ENCODE measurements around the gene LYRM4.

The LYRM4 gene

DNA sequence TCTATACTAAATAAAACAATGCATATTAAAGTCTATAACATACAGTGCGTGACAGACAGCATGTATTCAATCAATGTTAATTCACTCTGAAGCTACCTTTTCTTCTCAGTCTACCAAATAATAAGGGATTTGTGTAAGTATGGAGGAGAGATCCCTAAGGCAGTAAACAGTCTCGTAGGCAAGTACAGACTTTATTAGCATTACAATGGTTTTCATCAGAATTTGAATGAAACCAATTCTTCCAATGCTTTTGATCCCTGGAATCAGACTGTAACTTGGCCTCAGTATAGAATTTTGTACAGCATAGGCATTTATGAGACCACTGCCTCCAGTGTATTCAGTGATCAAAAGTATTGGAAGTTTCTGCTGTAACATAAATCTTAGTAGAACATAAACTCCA lies 19.5 kb downstream of the LYRM4 start:
- DNase-seq, result no peak

DNA sequence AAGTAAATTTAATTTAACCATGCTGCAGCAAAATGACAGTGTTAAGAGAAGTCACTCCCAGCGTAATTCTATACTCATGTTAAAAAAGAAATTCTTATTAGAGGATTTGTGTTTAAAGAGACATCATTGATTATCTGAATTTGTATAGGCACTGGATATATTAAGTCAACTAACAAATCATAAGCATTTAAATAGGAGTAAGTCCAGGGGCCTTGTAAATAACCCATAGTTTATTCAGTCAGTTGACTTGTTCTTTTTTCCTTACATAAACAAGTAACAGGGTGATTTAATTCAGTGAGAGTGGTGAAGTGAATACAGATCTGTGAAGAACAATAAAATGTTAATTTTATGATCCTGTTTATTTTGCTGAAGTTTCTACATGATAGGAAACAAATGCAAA lies 22.4 kb downstream of the LYRM4 start:
- DNase-seq, result no peak

DNA sequence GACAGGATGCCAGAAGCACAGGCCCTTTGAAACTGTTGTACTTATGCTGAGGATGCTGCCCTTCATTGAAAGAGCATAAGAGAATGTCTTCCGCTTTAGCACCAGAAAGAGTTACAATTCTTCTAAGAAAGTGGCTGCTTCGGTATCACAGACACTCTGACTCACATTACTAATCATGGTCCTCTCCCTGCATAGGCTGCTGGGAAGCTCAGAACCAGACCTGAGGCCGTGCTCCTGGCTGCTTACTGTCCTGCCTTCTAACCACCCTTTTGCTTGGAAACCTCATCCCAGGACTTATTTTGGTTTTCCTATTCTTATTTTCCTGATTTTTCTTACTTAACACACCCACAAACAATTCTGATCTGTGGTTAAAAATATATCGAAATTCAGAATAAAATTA lies 22.9 kb downstream of the LYRM4 start:
- DNase-seq, result no peak

DNA sequence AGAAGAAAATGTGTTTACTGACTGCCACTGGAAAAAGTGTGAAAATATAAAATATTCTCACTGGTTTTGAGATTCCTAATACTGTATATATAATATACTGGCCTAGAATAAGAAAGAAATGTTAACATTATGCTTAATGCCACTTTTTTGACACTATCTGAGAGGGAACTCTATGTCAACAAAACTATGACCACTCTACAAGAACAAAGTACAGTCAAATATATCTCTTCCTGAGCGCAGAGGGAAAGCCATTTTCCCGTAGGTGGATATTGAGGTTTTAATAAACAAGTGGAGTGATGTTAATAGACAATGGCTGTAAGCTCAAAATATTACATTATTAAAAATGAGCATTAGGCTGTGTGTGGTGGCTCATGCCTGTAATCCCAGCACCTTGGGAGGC lies 24.9 kb downstream of the LYRM4 start:
- DNase-seq, result no peak

DNA sequence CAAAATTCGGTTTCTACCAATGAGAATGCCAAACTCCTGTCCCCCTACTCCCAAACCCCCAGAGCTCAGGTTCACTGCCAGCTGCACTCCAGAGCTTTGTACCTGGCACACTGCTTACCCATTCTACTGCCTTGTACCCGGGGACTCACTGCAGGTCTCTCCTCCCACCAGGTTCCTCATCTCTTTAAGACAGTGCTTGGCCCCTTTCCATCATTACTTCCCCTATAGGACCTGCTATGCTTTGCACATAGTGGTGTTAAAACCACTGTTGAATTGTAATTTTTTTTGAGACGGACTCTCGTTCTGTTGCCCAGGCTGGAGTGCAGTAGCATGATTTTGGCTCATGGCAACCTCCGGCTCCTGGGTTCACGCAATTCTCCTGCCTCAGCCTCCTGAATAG lies 25.9 kb downstream of the LYRM4 start:
- DNase-seq, result no peak

DNA sequence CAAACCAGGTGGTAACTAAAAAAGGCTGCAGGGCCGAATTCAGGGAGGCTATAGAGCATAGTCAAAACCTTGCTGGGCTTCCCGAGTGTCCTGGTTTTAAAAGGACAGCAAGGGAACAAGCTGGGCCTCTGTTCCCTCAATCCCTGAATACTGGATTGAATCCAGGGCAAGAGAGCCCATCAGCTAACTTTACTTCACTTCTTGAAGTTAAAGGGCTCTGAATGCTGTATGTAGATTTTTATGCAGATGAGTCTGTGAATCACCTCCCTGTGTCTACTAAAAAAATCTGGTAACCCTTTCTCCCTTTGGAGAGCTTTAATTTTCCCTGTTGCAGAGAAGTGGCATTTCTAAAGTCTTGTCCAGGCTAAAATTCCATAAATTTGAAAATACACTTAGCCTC lies 29.5 kb downstream of the LYRM4 start:
- DNase-seq, result no peak

DNA sequence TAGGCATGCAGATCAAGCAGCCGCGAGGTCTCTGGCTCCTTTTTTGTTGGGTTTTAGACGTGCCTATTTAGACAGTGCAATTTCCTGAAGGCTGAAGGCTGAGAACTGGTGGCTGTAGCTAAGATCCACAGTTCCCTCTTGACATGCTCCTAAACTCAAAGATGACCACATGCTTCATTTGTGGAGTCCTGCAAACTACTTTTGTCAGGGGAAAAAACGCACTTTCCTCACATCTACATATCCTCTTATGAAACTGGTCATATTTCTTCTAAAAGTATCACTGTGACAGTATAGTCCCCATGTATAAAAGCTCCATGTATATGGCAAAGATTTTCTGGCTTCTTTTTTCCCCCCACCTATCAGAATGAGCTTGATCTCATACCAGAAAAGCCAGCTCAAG lies 30.7 kb downstream of the LYRM4 start:
- DNase-seq, result no peak

DNA sequence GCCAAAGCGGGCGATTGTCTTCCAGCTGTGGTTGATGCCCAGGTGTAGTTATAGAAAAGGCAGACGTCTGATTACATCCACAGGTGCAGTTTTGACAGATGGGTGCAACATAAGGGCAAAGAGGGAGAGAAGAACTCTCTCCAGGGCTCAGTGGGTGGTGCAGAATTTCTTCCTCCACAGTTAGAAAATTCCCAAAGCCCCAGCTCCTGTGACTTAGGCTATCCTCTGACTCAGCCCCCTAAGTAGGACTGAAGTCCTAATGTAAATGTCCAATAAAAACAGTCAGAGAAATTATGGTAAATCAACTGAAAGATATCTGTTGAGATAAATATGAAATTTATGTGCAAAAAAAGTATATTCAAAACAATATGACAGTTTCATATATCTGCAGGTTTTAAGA lies 31.4 kb downstream of the LYRM4 start:
- no peak for DNase-seq

DNA sequence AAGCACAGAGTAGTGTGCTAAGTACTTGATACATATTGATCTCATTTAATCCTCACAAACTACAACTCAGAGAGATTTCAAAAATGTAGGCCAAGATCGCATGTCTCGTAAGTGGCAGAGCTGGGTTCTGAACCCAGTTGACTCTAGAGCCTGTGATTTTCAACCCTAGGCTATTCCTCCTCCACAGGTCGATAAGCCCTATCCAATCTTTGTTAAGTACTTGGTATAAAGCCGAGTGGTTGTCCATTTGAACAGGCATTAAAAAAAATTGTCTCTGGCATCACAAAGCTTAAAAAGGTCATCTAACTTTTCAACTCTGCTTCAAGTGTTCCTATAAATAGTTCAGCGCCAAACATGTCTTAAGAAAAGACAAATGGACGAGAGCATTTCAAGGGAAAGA lies 37.4 kb downstream of the LYRM4 start:
- DNase-seq, result no peak

DNA sequence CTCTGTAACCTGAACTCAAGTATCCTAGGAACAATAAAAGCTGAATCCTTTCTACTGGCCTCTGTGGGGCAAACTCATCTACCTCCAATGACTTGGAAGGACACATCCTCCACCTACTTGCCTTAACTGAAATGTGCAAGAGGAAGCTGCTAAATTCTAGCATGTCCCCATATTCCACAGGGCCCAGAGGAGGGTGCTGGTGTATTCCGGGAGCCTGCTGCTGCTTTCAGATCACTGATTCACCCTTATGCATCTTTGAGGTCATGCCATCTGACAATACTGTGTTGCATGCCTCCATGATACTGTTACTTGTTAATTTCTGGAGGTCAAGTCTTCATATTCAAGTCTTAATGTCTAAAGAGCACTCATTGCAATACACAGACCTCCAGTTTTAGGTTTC lies 40.3 kb downstream of the LYRM4 start:
- no peak for DNase-seq

DNA sequence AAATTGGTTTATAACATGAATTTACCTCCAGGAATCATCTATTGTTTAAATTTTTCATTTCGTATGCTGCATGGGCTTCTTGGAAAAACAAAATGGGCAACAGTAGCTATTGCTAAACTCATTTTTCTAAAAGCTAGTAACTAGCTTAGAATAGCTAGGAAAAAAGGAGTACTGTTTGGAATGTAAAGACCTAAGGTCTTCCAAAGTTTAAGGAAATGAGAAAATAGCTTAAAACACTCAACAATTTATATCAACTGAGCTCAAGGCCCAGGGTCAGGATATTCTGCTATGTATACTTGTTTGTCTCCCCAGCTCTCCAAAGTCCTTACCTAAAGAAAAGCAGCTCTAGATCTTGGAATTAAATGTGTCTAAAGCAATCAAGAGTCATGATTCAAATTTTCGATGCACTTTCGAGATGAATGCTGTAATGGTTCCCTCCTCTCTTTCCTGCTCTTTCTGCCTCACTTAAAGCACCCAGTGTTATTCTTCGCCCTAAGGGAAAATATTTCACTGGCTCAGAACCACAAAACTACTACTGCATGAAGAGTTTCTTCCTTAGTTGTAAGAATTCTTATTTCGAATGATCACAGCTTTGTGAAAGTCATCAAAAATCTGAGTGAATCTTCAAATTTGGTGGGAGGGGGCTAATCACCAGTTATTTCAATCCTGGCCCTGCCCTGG lies 41.6 kb downstream of the LYRM4 start:
- DNase-seq, result no peak

DNA sequence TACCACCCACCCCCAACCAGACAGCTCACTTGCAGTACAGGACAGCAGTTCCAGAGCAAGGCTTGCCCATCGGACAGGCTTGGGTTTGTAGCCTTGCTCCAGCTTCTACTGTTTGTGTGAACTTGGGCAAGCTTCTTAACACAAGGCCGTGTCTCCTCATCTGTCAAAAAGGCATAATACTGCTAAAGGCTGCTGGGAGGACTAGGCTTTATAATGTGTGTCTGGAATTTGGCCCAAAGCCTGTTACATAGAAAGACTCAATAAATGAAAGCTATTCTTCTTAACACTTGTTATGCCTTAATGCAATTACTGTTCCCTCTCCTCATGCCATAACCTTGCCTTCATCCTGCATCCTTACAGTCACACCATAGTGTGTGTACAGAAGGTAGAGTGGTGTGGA lies 43.4 kb downstream of the LYRM4 start:
- no peak for DNase-seq

DNA sequence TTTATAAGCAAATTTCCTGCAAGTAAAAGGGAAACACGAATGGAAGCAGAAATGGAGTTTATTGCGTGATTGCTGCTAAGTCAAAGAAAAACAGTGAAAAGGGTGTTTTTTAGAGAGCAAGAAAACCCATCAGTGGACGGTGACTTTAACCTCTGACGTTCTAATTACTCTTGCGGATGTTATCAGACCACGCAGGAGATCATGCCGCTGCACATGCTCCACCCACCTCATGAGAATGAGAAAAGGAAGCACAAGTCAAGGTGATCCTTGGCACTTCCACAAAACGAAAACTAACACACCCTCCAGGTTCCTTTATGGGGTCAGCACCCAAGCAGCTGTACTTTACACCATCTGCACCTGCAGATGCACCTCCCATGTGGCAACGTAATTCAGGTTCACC lies 45.0 kb downstream of the LYRM4 start:
- DNase-seq, result no peak

DNA sequence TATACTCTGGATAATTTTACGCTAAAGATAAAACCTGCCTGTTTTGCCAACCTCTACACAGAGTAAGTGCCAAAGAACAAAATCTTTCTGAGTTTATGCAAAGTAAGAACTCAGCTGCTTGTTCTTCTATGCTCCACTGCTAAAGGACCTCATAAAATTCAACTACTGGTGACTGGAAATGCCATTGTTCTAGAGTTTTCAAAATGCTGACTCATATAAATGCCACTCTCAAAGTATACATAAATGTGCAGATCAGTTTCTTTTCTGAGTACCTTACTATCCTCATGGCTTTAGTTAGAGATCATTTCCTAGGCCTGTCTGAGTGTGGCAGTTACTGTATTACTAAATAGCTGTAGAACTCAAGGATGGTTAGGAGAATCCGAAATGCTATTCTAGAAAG lies 45.6 kb downstream of the LYRM4 start:
- DNase-seq, result no peak

DNA sequence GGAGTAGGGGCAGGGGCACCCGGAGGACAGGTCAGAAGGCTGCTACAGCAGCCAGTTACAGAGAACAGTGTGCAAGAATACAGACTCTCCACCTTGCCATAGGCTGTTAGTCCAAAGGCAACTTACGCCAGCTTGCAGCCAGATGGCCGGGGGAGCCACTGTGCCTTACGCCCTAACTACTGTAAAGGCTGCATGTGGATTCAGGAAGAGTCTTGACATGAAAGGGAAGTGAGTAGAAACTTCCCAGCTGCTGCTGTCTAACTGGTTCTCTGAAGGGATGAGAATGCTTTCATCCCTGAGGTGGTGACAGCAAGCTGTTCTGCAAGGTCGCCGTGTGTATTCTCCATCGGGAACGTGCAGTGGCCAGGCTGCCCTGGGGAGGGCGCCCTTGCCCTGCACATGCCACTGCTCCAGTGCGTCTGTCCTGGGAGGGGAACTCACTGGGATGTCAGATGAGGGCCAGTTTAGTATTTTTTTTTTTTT lies 46.1 kb downstream of the LYRM4 start:
- no peak for DNase-seq

DNA sequence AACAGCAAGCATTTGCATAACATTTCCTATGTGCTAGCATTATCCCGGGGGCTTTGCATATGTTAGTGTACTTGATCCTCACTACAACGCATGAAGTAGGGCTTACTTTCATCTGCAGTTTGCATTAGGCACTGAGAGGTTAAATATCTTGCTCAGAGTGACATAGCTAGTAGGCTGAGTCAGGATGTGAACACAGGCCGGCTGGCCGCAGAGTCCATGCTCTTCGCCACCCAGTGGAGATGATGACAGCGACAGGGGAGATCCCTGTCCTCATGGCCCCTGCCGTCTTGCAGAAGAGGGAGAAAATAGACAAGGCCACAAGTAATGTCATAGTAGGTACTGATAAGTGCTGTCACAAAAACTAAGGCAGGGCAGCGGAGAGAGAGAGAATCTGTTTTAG lies 46.9 kb downstream of the LYRM4 start:
- DNase-seq, result no peak

DNA sequence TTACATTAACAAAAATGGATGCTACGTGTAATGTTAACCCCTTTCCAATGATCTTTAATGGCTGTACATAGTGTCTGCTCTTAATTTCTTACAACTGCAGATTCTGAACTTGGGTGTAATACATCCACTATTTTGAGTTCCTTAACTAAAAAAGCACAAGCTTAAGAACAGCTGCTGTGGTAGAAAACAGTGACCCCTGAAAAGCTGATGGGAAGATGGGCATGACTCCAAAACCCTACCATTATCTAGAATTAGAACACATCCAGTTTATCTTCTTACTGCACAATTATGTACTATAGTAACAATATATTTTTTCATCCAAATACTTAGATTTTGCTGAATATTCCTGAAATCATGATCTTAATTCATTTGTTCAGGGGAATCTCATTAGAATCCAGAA lies 49.3 kb downstream of the LYRM4 start:
- no peak for DNase-seq

DNA sequence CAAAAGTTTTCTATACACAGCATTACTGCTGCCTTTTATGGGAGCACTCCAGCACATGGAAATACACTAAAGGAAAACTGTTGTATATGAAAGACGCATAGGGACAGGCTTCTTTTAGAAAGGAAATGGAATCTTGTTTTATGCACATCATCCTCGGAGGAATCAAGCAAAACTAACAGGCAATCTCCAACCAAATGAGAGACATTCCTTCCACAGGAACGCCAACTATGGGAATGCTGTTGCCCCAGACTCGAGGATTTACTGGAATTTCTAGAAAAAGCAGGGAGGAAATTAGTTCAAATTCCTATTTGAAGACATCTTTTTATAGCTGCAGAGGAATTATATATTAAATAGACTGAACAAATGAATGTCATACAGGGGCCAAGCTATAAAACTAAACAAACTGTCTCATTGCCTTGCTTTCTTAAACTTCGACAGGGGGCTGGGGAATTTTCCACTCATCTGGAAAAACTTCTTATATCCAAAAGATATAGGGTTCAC lies 52.2 kb downstream of the LYRM4 start:
- no peak for DNase-seq

DNA sequence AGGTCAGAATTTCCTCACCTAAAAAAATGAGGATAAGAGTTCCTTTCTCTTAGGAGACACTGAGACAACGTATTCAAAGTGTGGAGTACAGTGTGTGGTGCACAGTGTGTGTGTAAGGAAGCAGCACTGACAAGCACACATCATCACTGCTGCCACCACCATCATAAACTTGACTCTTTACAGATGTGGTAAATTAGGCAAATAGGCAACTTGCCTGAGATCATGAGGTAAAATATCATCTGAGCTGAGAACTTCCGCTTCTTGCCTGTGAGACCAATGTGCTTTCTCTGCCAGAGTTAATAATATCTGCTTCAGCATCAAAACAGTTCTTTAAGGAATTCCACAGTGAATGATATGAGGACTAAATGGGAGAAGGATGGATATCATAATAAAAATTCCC lies 52.7 kb downstream of the LYRM4 start:
- DNase-seq, result no peak

DNA sequence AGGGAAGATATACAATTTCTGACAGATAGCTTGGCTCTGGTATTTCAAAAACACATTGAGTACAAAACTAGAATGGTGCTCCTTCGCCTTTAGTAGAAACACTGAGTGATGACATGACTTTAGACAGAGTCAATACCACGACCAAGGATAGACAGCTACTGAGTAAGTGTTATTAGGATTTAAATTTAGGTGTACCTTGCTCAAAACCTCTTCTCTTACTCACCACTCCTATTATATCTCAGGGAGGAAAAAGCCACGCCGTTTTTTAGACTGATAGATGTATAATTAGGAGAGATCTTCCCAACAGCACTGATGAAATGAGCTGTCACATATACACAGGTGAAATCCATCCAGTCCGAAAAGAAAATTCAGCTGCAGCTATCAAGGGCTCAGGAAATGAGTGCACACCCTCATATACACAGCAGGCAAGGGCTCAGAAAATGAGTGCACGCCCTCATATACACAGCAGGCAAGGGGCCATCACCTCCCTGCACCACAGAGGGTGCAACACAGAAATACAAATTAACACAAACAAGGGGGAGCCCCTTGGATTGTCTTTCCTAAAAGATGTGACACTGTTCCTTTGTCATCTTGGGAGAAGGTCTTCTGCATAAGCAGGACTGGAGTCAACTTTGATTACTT lies 53.7 kb downstream of the LYRM4 start:
- DNase-seq, result no peak

DNA sequence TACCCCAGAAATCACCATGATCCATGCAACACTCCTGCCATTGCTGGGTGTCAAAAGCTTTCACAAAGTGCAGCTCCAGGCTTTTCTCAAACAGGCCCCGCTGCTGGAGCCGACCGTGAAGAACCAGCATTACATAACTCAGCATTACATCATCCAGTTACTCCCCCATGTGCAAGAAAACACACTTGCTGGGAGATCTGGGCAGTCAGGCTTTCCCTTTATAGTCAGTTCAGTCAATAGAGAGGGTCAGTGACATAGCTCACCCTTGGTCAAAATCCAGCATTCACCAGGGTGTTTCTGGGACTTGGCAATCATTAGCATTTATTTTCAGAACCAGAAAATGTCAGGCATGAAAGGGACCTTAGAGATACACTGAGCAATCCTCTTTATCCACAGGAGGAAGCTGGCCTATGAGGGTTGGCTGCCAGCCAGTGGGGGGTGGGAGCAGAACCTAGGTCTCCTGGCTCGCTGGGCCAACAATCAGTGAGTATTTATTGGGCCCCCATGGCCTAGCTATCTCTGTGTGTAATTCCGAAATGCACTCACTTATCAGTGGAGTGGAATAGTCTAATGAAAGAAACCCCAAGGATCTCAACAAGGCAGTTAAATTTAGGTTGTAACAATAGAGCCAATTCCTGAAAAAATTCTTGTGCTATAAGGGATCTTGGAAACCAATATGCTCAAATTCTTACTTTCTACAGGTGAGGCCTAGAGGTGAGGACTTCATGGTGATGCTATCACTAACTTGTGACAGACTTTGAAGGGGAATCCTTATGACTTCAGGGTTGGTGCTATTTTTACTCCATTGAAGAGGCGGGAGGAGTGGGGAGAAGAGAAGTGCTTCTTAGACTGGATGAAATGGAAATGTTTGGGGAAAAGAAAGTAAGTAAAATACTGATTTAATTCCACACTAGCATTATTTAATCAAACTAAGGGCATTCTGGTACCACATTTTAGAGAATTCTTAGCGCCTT lies 54.6 kb downstream of the LYRM4 start:
- no peak for DNase-seq

DNA sequence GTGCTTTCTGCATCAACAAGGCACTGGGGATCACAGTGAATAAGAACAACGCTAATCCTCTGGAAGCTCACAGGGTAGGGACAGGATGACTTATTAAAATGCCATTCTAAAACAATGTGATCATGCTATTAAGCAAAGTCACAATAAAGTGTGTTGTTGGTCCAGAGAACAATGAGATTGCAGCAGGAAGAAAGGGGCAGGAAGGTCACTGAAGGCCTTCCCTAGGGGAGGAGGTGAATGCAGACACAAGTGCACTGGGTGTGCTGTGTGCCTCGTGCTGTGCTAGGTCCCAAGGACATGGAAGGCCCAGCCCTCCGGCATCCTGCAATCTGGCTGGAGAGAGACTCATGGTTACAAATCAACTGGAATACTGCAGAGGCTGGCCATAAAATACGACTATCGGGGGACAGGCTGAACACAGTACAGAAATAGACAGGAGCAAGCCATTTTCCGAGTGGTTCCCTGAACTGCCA lies 55.7 kb downstream of the LYRM4 start:
- DNase-seq, result no peak

DNA sequence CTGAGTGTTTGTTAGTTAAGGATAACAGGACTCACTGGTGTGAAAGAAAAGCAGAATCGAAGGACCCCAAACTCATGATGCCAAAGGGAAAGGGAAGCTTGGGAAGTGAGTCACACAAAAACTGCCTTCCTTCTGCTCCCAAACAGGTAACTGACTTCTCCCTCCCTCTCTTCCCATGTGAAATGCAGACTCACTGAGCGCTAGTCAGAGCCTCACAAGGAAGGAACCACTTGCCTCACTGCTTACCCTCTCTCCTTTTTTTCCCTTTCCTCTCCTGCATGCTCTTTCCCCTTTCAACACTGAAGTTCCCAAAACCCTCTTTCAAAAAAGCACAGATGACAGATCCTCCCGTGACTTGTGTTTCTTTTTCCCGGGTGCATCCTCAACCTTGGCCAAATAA lies 56.4 kb downstream of the LYRM4 start:
- no peak for DNase-seq

DNA sequence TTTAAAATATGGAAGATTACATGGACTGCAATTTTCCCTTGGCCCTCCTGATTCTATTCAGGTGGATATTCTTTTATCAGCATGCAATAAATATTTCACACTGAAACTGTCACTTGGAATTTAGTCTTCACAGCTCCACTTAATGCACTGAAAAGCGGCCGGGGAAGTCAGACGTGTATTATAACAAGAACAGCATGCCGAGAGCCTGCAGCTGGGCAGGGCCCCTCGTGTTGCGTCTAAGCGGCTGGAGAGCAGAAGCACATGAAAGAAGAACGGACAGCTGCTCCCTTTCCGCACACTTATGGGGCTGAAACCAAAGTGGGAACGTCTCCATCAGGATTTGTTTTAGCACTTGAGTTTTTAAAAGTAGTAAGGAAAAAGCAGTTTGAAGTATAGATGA lies 57.2 kb downstream of the LYRM4 start:
- DNase-seq, result no peak

Measured in stimulated activated naive CD4-positive, alpha-beta T cell (primary cell).